Endothelial cell of umbilical vein (primary cell): Measurements from ENCODE around the gene TRIM39. TPM values are rescaled to one million over a fixed set of nuclear protein-coding genes. Genes with fewer than 3 reads are reported as not detected.

Source experiments
- BruUV-seq: library from RNA; stranded (reverse); fragments of 400-500 nt; replicated peaks from 2 replicates; lab custom pipeline; 2021; lab: Mats Ljungman, UMichigan
- CTCF ChIA-PET: fragments of 300-600, 350-600 bp; sonication (Branson Sonifier 250); formaldehyde crosslinking; loops from one replicate; lab custom pipeline; 2021; ENCODE audit warnings: antibody characterized with exemption, inconsistent platforms; lab: Charles Lee
- POLR2A ChIA-PET: fragments of 300-600, 350-600 bp; sonication (Branson Sonifier 250); formaldehyde crosslinking; loops from one replicate; lab custom pipeline; 2021; ENCODE audit warnings: antibody characterized with exemption, inconsistent platforms; lab: Charles Lee
- DNase-seq: peaks from one replicate; pipeline ENCODE4 v3.0.0-alpha.2; 2011; ENCODE audit warnings: low read depth, low spot score
- FAIRE-seq: peaks from 2 replicates; lab custom pipeline; 2011; peaks lifted over from hg19 to GRCh38; lab: Jason Lieb, UNC
- H2AFZ ChIP-seq: 2 replicates; pipeline ENCODE4 v1.6.0; 2012; ENCODE audit warnings: low read depth, low read length, control low read depth, inconsistent platforms
- H3K27ac ChIP-seq: 2 replicates; pipeline ENCODE4 v1.5.1; 2011; ENCODE audit warnings: low read depth, mild to moderate bottlenecking, control low read depth, low read length, moderate library complexity; ENCODE audit not compliant: insufficient read depth
- H3K27me3 ChIP-seq, 2 experiments: 2 replicates each; pipeline versions ENCODE4 v1.6.0 to v1.6.1; 2011; ENCODE audit warnings: low read length in 2 of 2, mixed read lengths in 1 of 2; ENCODE audit not compliant: control insufficient read depth in 2 of 2, insufficient read depth in 2 of 2
- H3K36me3 ChIP-seq, 2 experiments: 2 replicates in 1 of 2; 3 replicates in 1 of 2; pipeline ENCODE4 v1.5.1; 2011; ENCODE audit warnings: low read length in 2 of 2, mild to moderate bottlenecking in 1 of 2, moderate library complexity in 1 of 2; ENCODE audit not compliant: control insufficient read depth in 2 of 2, insufficient read depth in 2 of 2; ENCODE audit errors: extremely low read depth in 1 of 2
- H3K4me1 ChIP-seq: 3 replicates; pipeline ENCODE4 v1.5.1; 2011; ENCODE audit warnings: mild to moderate bottlenecking, low read length; ENCODE audit not compliant: control insufficient read depth, insufficient read depth; ENCODE audit errors: extremely low read depth
- H3K4me2 ChIP-seq: 2 replicates; pipeline ENCODE4 v1.6.1; 2011; ENCODE audit warnings: low read length, control low read depth, mixed read lengths; ENCODE audit not compliant: insufficient read depth
- H3K4me3 ChIP-seq, 3 experiments: fragments of 200-600 bp in 1 of 3; sonication (generic), shearing (Covaris generic) in 1 of 3; replicated peaks in 1 of 3; 2 replicates each; pipeline ENCODE4 v1.5.1; 2011 to 2016; ENCODE audit warnings: control low read depth in 3 of 3, low read length in 3 of 3, mild to moderate bottlenecking in 2 of 3, inconsistent platforms in 1 of 3, low read depth in 1 of 3, moderate library complexity in 1 of 3; ENCODE audit not compliant: insufficient read depth in 1 of 3
- H3K79me2 ChIP-seq: 2 replicates; pipeline ENCODE4 v1.6.0; 2012; ENCODE audit warnings: low read length, inconsistent platforms; ENCODE audit not compliant: control insufficient read depth, insufficient read depth
- H3K9ac ChIP-seq: replicated peaks from 2 replicates; pipeline ENCODE3; 2011; ENCODE audit warnings: low read length, control low read depth; ENCODE audit not compliant: insufficient read depth; ENCODE audit errors: extremely low read depth
- H3K9me1 ChIP-seq: replicated peaks from 3 replicates; pipeline ENCODE4 v1.6.0; 2011; ENCODE audit warnings: mild to moderate bottlenecking, low read length; ENCODE audit not compliant: control insufficient read depth, insufficient read depth; ENCODE audit errors: extremely low read depth
- H3K9me3 ChIP-seq: replicated peaks from 2 replicates; pipeline ENCODE4 v1.5.1; 2012; ENCODE audit warnings: low read length, inconsistent platforms; ENCODE audit not compliant: control insufficient read depth, insufficient read depth
- H4K20me1 ChIP-seq: replicated peaks from 2 replicates; pipeline ENCODE3; 2011; ENCODE audit warnings: mild to moderate bottlenecking, low read length; ENCODE audit not compliant: control insufficient read depth, insufficient read depth; ENCODE audit errors: extremely low read depth
- CTCF ChIP-seq, 2 donors: IDR thresholded peaks; 1 replicate in 1 of 2; 2 replicates in 1 of 2; pipeline ENCODE4 v1.5.1; 2011; ENCODE audit warnings: low read length in 2 of 2, mild to moderate bottlenecking in 2 of 2, moderate library complexity in 2 of 2, control low read depth in 1 of 2, inconsistent platforms in 1 of 2, low read depth in 1 of 2; ENCODE audit not compliant: insufficient read depth in 1 of 2; ENCODE audit errors: extremely low read depth in 1 of 2
- EZH2 ChIP-seq: IDR thresholded peaks from 2 replicates; pipeline ENCODE4 v1.6.1; 2012; ENCODE audit warnings: borderline replicate concordance, low read depth, mild to moderate bottlenecking, moderate library complexity, low read length, inconsistent platforms; ENCODE audit not compliant: severe bottlenecking
- FOS ChIP-seq: IDR thresholded peaks from 2 replicates; pipeline ENCODE4 v1.6.1; 2011; ENCODE audit warnings: mild to moderate bottlenecking, low read length, moderate library complexity, borderline replicate concordance; ENCODE audit not compliant: insufficient read depth
- GATA2 ChIP-seq: IDR thresholded peaks from 2 replicates; pipeline ENCODE4 v1.7.0; 2011; ENCODE audit warnings: low read depth, mild to moderate bottlenecking, moderate library complexity, mixed read lengths, low read length; ENCODE audit not compliant: insufficient read length, insufficient read depth
- JUN ChIP-seq: IDR thresholded peaks from 2 replicates; pipeline ENCODE4 v1.6.1; 2011; ENCODE audit warnings: borderline replicate concordance, low read depth; ENCODE audit not compliant: insufficient read length, insufficient read depth
- MAX ChIP-seq: IDR thresholded peaks from 2 replicates; pipeline ENCODE4 v1.6.1; 2011; ENCODE audit not compliant: insufficient read depth, insufficient read length
- MYC ChIP-seq: IDR thresholded peaks from one replicate; pipeline ENCODE4 v1.6.1; 2011; ENCODE audit warnings: mild to moderate bottlenecking, low read depth, low read length
- POLR2A ChIP-seq: IDR thresholded peaks from 2 replicates; pipeline ENCODE4 v1.6.1; 2012; ENCODE audit warnings: low read depth, mild to moderate bottlenecking, control low read depth, low read length
- POLR2AphosphoS5 ChIP-seq: IDR thresholded peaks from 2 replicates; pipeline ENCODE4 v1.6.1; 2012; ENCODE audit warnings: low read depth, mild to moderate bottlenecking, control low read depth, low read length, moderate library complexity; ENCODE audit not compliant: insufficient read depth
- dilution Hi-C: fragments of 300-500 bp; cut with MboI; formaldehyde crosslinking; loops from one replicate; pipeline ENCODE4 v1.15.0; 2019; ENCODE audit warnings: low sequenced_read_pairs; ENCODE audit not compliant: extremely low pct_ligation_motif_present
- intact Hi-C: fragments of 100-400 bp; cut with micrococcal nuclease; formaldehyde crosslinking; loops from one replicate; pipeline ENCODE4 v1.10.0; 2022
- polyA plus RNA-seq, 4 experiments: library from polyadenylated mRNA; depleted of rRNA in 3 of 4; stranded (reverse) in 3 of 4; unstranded in 1 of 4; fragments of >200 nt; gene quantifications; 2 replicates each; pipeline versions ENCODE4 v1.2.1 to v1.2.3, GENCODE V29; 2011 to 2012; ENCODE audit warnings: missing spikeins in 1 of 4
- total RNA-seq: library from RNA; stranded (reverse); gene quantifications from 2 replicates; pipeline ENCODE4 v1.2.3, GENCODE V29; 2021

The TRIM39 gene
- total and polyA plus RNA-seq, 2 donors (not counting 3 experiments of a cell fraction or from before 2014, with no cell fraction given): 5.6 to 13.1 TPM

GRCh38 chr6:30348957-30349356, 22.2 kb downstream of the TRIM39 start:
- Histone ChIP-seq H3K9ac (no peak overlapping the region), H4K20me1 (no peaks in the 10 kb centered on the region), H3K4me3 (no peak overlapping the region), H3K4me2 (no peak overlapping the region), H3K79me2 (no peaks in the 10 kb centered on the region), H3K27ac (no peak overlapping the region), H3K27me3 (peaks cover 6 to 18% of the 10 kb centered on the region in 2 experiments), H3K4me1 (peaks cover 7% of the 10 kb centered on the region), H3K36me3 (no peaks in the 10 kb centered on the region), H3K9me1 (no peaks in the 10 kb centered on the region), H3K9me3 (no peaks in the 10 kb centered on the region), H2AFZ (no peak overlapping the region)
- POLR2A ChIA-PET: no interaction called here
- intact Hi-C loops (loop anchor here (2.0 kb wide), 1 partner anchor 130 kb away; no protein-coding TSS in a partner anchor), dilution Hi-C loops (no loop called here)
- no TSS peak for BruUV-seq
- no peak for FAIRE-seq
- CTCF ChIA-PET: interaction anchor here (1.5 kb wide), 1 partner anchor 110 kb away, joined by 3 read pairs; no protein-coding TSS in a partner anchor
- no peak for TF ChIP-seq POLR2AphosphoS5
- no peak for TF ChIP-seq CTCF (IDR thresholded peaks at IDR 0.05; ENCODE audit: extremely low read depth in 1 of 2, insufficient read depth in 1 of 2, low read depth in 1 of 2, low read length in 2 of 2)
- TF ChIP-seq JUN: no peak
- TF ChIP-seq MAX: no peak
- TF ChIP-seq FOS: no peak
- TF ChIP-seq EZH2: no peak
- no peak for TF ChIP-seq MYC
- no peak for TF ChIP-seq POLR2A
- TF ChIP-seq GATA2: no peak
- DNase-seq: no peak
